ENCODE data around the gene CA12. TPM values are rescaled to one million over a fixed set of nuclear protein-coding genes. Genes with fewer than 3 reads are reported as not detected.

The CA12 gene
- total and polyA plus RNA-seq, 10 of the 15 experiments (the other 5 are each of a cell fraction or from before 2014, with no cell fraction given), result 0.03 to 0.10 TPM; not detected in 8

GRCh38 chr15:63357061-63357460, 24.6 kb downstream of the CA12 start:
- H3K79me2 ChIP-seq (ENCODE audit: control insufficient read depth, insufficient read depth, low read length), result no peaks in the 10 kb centered on the region
- 62% methylated on average over 4 of the region's 4 CpGs for WGBS (ENCODE audit: insufficient coverage, insufficient replicate concordance, low lambda C conversion rate, missing lambda C conversion rate)
- SMC1A ChIA-PET (ENCODE audit: uncharacterized antibody, unreplicated experiment), result interaction anchor here (0.6 kb wide), 2 partner anchors 16 to 201 kb away, joined by 3 read pairs; no protein-coding TSS in a partner anchor

More at GRCh38 chr15:63357061-63357460, 24.6 kb downstream of the CA12 start:
- Histone ChIP-seq H3K9ac (ENCODE audit: control insufficient read depth, insufficient read depth, low read length) (no peak overlapping the region), H3K36me3 (ENCODE audit: control insufficient read depth in 2 of 2, insufficient read depth in 2 of 2, low read length in 1 of 2) (no peaks in the 10 kb centered on the region), H3K4me1 (ENCODE audit: control insufficient read depth, insufficient read depth, low read length) (no peaks in the 10 kb centered on the region), H3K4me3 (no peak overlapping the region), H3K27me3 (replicated peaks in 1 of 2; ENCODE audit: control insufficient read depth in 2 of 2, insufficient read depth in 2 of 2, low read length in 1 of 2) (peaks cover 0 to 1% of the 10 kb centered on the region in 2 experiments; a peak in 3 of 4 replicates), H2AFZ (ENCODE audit: control insufficient read depth, low read depth, low read length) (no peak overlapping the region), H3K4me2 (ENCODE audit: control insufficient read depth, insufficient read depth) (no peak overlapping the region), H3K9me3 (replicated peaks; ENCODE audit: control insufficient read depth, insufficient read depth, low read length) (no peaks in the 10 kb centered on the region), H4K20me1 (ENCODE audit: control insufficient read depth, insufficient read depth) (no peaks in the 10 kb centered on the region), H3K27ac (ENCODE audit: control insufficient read depth, insufficient read depth) (no peak overlapping the region)
- no peak for DNase-seq (ENCODE audit: low read depth, low spot score)
- ChIA-PET RAD21 (ENCODE audit: unreplicated experiment) (no interaction called here), CTCF (no interaction called here), POLR2A (no interaction called here)
- ATAC-seq, result no peak
- BruUV-seq (replicated peaks), result no TSS peak
- intact Hi-C loops (cut with micrococcal nuclease; ENCODE audit: unreplicated experiment) (no loop called here), in situ Hi-C loops (cut with MboI) (no loop called here)
- FAIRE-seq, result no peak
- TF ChIP-seq ZBED1 (IDR thresholded peaks at IDR 0.05; ENCODE audit: borderline replicate concordance) (no peak), ATF2 (IDR thresholded peaks at IDR 0.05; ENCODE audit: low read length) (no peak), IKZF1 (conservative IDR thresholded peaks at IDR 0.05) (no peak), MYC (IDR thresholded peaks at IDR 0.05; ENCODE audit: insufficient read depth, insufficient read length, insufficient replicate concordance, low read length, severe bottlenecking) (no peak), RAD21 (IDR thresholded peaks at IDR 0.05; ENCODE audit: insufficient read depth, low read depth, low read length) (no peak), ZNF622 (IDR thresholded peaks at IDR 0.05) (no peak), CHD1 (IDR thresholded peaks at IDR 0.05; ENCODE audit: low read depth, low read length) (no peak), SMC3 (IDR thresholded peaks at IDR 0.05; ENCODE audit: borderline replicate concordance, low read length) (no peak), PBX3 (IDR thresholded peaks at IDR 0.05; ENCODE audit: insufficient replicate concordance, low read depth, low read length) (no peak), CBX3 (IDR thresholded peaks at IDR 0.05; ENCODE audit: borderline replicate concordance, low read depth) (no peak), EZH2 (IDR thresholded peaks at IDR 0.05; ENCODE audit: borderline replicate concordance, control insufficient read depth, low read depth, low read length) (no peak), POLR2AphosphoS5 (IDR thresholded peaks at IDR 0.05; ENCODE audit: low read length) (no peak), JUNB (IDR thresholded peaks at IDR 0.05) (no peak), YY1 (IDR thresholded peaks at IDR 0.05; ENCODE audit: low read depth, low read length) (no peak), BHLHE40 (IDR thresholded peaks at IDR 0.05; ENCODE audit: borderline replicate concordance in 1 of 2, low read depth in 2 of 2, low read length in 1 of 2) (no peak), RFX5 (IDR thresholded peaks at IDR 0.05; ENCODE audit: low read depth, low read length) (no peak), RUNX3 (IDR thresholded peaks at IDR 0.05; ENCODE audit: low read length) (no peak), E4F1 (IDR thresholded peaks at IDR 0.05; ENCODE audit: borderline replicate concordance, partially characterized antibody) (no peak), HDAC2 (IDR thresholded peaks at IDR 0.05) (no peak)
